Stimulated activated CD4-positive, alpha-beta T cell treated with anti-CD3 and anti-CD28 coated beads, Interleukin-2, amount 100 ng/mL, for 4 hours (primary cell): ENCODE measurements around the gene ATXN7L1.
"Not testable (repeated sequence)": the region's sequence is repeated elsewhere in the genome, so short reads cannot be mapped to it uniquely, and the experiment has no call there.

Experiments
- DNase-seq: peaks from one replicate; pipeline ENCODE4 v3.0.0-alpha.2; 2020; ENCODE audit warnings: low read depth

Gene ATXN7L1

DNA sequence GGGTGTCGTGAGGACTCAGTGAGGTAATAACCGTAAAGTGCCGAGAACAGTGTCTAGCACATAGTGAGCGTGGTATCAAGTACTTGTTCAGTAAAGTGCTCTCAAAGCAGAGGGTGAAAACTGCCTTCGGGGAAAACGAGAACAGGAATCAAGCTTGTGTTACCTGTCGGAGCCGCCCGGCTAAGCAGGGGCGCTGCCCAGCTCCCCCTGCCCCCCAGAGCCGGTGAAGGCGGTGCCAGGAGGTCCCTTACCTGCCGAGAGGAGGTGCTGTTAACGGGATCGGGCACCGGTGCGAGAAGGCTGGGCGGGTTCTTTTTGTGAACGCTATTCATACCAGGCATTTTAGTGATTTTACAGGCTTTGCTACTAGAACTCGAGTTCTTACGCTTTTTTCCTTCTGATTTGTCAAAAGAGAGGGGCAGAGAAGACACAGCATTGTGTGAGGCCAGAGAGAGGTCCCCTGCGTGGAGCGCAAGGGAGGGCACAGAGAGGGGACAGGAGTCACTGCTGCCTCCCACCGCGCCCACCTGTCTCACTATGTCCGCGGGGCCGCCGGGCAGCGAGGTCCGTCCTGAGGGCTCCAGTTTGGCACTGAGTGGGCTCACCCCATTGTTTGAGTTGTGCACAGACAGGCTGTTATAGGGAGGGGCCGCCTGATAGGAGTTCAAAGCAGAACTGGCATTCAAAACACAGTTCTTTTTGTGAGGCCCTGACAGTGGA lies 262.6 kb downstream of the ATXN7L1 start:
- no peak for DNase-seq

GRCh38 chr7:105612806-105613205 lies 263.6 kb downstream of the ATXN7L1 start:
- no peak for DNase-seq

- DNase-seq: no peak
Observed at GRCh38 chr7:105611856-105612775, 264.3 kb downstream of the ATXN7L1 start.

- DNase-seq: no peak
Observed at GRCh38 chr7:105610165-105610930, 266.1 kb downstream of the ATXN7L1 start.

GRCh38 chr7:105602325-105603305 lies 273.8 kb downstream of the ATXN7L1 start:
- DNase-seq: no peak

DNA sequence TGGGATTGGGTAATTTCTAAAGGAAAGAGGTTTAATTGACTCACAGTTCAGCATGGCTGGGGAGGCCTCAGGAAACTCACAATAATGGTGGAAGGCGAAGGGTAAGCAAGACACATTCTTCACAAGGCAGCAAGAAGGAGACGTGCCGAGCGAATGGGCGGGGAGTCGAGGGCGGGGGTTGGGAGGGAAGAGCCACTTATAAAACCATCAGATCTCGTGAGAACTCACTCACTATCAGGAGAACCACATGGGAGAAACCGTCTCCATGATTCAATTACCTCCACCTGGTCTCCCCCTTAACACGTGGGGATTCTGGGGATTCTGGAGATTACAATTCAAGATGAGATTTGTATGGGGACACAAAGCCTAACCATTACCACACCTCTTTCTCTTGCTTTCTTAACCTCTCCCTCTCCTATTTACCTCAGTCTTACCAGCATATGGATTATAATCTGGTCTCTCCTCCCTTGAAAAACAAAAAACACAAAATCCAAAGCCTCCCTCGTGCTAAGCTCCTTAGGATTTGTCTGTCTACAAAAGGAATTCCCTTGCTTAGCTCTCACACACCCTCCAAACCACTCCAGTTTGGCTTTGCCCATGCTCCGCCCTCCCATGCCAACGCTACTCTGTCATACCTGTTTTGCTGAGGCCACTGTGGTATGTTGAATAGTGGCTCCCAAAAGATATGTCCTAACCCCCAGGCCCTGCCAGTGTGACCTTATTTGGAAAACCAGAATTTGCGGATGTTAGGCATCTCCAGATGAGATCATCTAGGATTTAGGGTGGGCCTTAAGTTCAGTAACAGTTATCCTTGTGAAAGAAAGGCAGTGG lies 275.5 kb downstream of the ATXN7L1 start:
- DNase-seq: no peak

DNA sequence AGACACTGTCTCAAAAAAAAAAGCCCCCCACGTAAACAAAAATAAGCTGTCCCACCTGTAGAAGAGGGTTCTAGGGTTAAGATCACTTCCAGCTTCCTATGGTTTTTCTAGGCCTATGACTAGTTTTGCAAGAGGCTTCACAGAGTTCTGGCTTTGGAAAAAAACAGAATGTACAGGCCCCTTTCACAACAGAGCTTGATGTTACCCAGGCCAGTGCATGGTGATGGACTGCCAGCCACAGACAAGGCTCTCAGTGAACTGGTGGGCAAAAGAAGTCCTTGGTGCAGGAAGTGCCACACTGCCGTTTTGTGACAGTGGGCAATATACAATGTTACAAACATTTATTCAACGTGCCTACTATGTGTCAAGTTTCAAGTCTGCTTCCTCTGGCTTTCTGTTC lies 276.8 kb downstream of the ATXN7L1 start:
- DNase-seq: no peak

DNA sequence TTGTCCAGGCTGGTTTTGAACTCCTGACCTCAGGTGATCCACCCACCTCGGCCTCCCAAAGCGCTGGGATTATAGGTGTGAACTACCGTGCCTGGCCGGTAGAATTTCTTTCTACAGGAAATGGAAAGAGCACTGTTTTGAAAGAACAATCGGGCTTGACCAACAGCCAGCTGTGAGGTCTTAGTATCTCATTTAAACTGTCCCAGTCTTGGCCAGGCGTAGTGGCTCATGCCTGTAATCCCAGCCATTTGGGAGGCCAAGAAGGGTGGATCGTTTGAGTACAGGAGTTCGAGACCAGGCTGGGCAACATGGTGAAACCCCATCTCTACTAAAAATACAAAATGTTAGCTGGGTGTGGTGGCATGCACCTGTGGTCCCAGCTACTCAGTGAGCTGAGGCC lies 277.3 kb downstream of the ATXN7L1 start:
- not testable (repeated sequence) for DNase-seq

DNA sequence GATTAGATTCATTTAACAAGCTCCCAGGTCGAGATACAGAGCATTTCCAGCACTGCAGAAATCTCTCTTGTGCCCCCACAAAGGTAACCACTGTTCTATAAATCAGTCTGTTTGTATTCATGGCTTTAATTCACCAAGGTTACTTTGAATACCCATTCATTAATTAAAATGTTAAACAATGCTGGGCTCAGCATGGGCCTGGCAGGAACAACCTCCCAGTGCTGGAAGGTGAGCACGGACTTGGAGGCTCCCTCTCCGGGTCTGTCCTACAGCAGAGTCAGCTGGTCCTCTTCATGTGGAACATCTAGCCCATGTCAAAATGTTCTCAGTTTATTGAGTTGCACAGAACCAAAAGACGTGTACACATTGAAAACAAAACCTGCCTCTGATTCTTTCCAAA lies 279.5 kb downstream of the ATXN7L1 start:
- DNase-seq: no peak

DNA sequence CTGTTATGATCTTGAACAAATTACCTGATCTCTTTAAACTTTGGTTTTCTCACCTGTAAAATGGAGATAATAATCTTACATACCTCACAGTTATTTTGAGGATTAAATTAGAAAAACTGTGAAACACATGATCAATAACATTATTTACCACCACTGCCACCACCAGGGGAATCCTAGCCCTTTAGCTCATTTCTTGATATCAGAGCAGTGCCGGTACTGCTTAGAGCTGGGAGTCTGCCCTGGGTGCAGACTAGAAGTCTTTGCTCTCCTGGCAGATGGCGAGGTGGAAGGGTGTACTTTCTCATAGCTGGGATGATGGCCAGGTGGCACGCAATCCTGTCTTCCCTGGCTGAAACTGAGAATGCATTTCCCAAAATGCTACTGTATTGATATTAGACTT lies 282.4 kb downstream of the ATXN7L1 start:
- no peak for DNase-seq

- no peak for DNase-seq
Observed at GRCh38 chr7:105591522-105591921, 284.9 kb downstream of the ATXN7L1 start.

GRCh38 chr7:105590793-105591192 lies 285.6 kb downstream of the ATXN7L1 start:
- DNase-seq: no peak

DNA sequence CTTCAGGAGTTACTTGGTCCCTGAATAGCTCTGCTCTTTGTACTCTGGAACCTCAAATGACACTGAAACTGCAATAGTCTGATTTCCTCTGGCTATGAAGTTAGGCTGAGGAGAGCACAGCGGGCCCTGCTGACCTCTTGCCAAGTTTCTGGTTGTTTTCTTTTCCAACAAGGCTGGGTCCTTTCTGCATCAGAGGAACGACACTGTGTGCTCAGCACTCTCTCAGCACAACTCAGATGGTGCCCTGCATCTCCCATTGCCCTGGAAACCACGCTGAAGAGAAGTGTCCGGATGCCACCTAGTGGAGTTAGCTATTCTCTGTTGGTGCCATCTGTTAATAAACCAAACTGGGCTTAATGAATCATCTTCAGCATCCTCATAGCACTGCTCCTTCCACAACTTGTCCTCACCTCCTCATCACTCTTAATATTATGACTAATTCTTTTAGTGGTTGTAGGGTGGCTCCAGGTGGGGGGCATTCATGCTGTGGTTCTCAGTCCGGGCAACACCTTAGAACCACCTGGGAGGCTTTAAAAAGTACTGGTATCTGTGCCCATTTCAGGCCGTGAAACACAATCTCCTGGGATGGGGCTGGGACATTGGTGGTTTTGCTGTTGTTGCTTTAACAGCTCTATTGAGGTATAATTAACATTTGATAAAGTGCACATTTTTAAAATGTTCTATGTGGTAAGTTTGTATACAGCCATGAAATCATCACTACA lies 286.9 kb downstream of the ATXN7L1 start:
- DNase-seq: peak; percentile 30

- DNase-seq: no peak
Observed at GRCh38 chr7:105587909-105588635, 288.3 kb downstream of the ATXN7L1 start.

GRCh38 chr7:105585850-105586500 lies 290.4 kb downstream of the ATXN7L1 start:
- DNase-seq: no peak

DNA sequence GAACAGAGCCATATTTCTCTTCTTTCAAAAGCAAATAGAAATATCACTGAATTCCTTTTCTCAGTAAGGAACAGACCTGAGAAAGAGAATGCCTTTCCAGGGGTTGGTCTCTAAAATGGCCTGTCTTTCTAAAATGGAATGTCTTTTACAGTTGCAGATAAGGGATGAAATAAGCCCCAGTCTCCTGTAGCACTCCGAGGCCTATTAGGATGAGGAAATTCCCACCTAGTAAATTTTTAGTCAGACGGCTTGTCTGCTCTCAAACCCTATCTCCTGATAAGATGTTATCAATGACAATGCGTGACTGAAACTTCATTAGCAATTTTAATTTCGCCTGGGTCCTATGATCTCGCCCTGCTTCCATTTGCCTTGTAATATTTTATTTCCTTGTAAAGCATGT lies 292.2 kb downstream of the ATXN7L1 start:
- no peak for DNase-seq

GRCh38 chr7:105583061-105583460 lies 293.3 kb downstream of the ATXN7L1 start:
- no peak for DNase-seq

DNA sequence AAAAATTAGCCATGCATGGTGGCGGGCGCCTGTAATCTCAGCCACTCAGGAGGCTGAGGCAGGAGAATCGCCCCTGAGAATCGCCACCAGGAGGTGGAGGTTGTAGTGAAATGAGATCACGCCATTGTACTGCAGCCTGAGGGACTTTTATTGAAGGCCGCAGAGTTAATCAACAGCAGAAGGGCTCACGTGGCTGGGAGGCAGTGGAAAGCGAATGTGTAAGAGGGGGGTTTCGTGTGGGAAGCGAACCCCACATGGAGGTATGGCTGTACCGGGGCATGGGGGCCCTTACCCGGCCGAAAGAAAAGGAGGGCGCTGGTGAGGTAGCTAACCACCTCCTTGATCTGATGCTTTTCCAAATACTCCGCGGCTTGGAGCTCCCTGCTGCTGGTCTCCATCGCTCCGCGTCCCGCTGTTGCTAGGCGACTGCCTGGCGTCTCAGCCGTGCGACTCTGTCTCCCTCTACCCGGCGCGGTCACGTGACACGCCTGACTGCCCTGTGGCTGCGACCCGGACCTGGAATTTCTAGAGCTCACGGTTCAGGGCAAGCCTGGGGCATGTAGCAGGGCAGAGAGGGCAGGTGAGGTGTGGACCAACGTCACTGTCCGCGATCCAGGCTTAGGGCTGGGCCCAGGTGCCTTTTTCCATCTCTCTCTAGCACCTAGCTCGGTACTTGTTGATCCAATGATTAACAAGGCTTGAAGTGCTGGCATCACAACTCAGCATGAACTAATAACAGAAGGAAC lies 295.2 kb downstream of the ATXN7L1 start, which contains the start of gene EFCAB10:
Gene EFCAB10, minus strand, starts transcription at position 428 of the 746 bp plus-strand sequence. Its CDS starts 30 bp downstream, at position 398.
- peak; percentile 4 for DNase-seq
